Neural cell (in vitro differentiated cells): Measurements from ENCODE around the gene RNU6-1.

Experiments
- EP300 ChIP-seq: fragments of 450-650 bp; conservative IDR thresholded peaks from 2 replicates; pipeline ENCODE4 v1.6.1; 2014; ENCODE audit warnings: antibody characterized with exemption, mild to moderate bottlenecking, moderate library complexity; ENCODE audit not compliant: poor library complexity, severe bottlenecking
- POLR2AphosphoS5 ChIP-seq: IDR thresholded peaks from 2 replicates; pipeline ENCODE4 v1.6.1; 2012
- TF ChIP-seq, protein P1 (sequence below): fragments of 450-650 bp; IDR thresholded peaks from 2 replicates; pipeline ENCODE4 v1.5.1; 2014; ENCODE audit warnings: antibody characterized with exemption, mild to moderate bottlenecking, moderate library complexity; ENCODE audit not compliant: poor library complexity, severe bottlenecking

DNA sequence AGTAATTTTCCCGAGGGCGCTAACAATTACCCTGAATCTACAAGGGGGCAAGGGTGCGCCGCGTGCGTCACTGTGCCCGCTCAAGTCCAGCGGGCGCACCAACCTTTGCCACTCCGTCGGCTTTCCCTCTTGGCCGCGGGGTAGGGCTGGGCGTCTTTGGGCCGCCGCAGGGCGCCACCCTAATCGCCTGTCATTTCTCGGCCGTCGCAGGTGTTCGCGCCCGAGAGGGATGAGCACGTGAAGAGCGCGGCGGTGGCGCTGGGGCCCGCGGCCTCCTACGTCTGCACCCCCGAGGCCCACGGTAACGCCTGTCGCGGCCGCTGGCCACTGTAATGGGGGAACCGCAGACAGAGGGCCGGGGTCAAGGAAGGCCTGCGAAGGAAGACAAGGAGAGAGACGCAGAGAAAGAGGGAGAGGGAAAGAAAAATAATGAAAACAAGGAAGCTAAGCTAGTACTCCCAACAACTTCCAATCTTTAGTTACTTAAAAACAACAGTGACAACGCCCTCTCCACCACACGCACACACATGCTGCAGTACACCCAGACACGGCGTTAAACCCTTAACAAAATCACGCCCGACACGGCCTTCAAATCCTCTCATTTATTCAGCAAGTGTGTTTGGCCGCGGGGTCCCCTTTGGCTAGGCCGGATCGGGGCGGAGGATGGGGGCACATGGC is 10.7 kb downstream of the RNU6-1 start:
- no peak for TF ChIP-seq EP300
- TF ChIP-seq, protein P1, sequence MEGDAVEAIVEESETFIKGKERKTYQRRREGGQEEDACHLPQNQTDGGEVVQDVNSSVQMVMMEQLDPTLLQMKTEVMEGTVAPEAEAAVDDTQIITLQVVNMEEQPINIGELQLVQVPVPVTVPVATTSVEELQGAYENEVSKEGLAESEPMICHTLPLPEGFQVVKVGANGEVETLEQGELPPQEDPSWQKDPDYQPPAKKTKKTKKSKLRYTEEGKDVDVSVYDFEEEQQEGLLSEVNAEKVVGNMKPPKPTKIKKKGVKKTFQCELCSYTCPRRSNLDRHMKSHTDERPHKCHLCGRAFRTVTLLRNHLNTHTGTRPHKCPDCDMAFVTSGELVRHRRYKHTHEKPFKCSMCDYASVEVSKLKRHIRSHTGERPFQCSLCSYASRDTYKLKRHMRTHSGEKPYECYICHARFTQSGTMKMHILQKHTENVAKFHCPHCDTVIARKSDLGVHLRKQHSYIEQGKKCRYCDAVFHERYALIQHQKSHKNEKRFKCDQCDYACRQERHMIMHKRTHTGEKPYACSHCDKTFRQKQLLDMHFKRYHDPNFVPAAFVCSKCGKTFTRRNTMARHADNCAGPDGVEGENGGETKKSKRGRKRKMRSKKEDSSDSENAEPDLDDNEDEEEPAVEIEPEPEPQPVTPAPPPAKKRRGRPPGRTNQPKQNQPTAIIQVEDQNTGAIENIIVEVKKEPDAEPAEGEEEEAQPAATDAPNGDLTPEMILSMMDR = no peak
- peak; percentile 0 for TF ChIP-seq POLR2AphosphoS5
